A549 treated with DMSO at 1 μM for 4 hours (cell line): ENCODE data around the gene SMR3B. TPM values are rescaled to one million over a fixed set of nuclear protein-coding genes. Genes with fewer than 3 reads are reported as not detected.

ENCODE experiments used
- total RNA-seq: library from RNA; stranded (reverse); fragments of 200-300 nt; extraction: Qiagen RNA extraction; gene quantifications from 5 replicates; pipeline ENCODE4 v1.2.3, GENCODE V29; 2022; ENCODE audit warnings: low read depth

Gene SMR3B
- not detected in 5 replicates for total RNA-seq

DNA sequence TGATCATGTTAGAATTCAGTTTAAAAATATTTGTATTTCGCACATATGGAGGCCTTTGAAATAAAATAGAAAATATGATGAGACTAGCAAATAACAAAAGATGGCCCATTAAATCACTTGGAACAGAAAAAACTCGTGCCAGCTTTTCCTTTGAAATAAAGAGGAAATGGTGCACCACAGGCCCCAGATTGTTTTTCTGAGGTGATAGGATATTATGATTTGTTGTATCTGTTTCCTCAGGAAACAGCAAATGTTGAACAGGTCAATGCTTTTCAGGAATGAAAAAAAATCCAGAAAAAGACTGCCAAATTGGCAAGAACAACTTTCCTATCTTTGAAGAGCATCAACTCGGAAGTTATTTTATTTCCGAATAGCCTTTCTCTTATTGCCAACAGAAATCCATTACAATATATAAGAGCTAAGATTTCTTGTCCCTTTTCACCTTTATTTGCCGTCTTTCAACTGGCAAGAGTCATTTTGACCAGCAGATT lies at the start of gene SMR3B:
Gene SMR3B, plus strand, starts transcription at position 441 of the 491 bp plus-strand sequence. CDS start 1,380 bp downstream, outside the sequence.

DNA sequence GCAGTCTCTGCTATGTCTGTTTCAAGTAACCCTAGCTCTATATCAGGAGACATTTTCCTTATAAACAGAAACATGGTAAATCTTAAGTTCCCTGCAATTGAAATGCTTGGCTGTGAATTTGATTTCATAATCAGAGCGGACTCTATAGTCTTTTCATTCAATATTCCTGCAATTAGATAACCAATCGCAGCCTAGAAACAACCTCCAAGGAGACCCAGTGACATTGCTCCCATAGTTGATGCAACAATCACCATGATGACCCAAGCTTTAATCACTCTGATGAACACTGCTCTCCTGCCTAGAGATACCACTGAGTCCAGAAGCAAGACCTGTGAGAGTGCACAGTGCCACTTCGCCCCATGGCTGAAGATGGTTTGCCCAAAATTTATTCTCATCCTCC lies 48.2 kb upstream of the SMR3B start, which contains the start of gene CABS1:
Gene CABS1, plus strand, starts transcription at position 301 of the 400 bp plus-strand sequence. Its CDS starts 59 bp downstream, at position 360.

DNA sequence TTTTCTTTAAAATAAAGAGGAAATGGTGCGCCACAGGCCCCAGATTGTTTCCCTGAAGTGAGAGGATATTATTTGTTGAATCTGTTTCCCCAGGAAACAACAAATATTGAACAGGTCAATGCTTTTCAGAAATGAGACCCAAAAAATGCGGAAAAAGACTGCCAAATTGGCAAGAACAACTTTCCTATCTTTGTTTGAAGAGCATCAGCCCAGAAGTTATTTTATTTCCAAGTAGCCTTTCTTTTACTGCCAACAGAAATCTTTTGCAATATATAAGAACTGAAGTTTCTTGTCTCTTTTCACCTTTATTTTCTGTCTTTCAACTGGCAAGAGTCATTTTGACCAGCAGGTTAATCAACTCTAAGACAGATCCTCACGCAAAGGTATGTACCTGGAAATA lies 22.5 kb upstream of the SMR3B start, which contains the start of gene SMR3A:
Gene SMR3A, plus strand, starts transcription at position 301 of the 400 bp plus-strand sequence. CDS start 1,356 bp downstream, outside the sequence.

DNA sequence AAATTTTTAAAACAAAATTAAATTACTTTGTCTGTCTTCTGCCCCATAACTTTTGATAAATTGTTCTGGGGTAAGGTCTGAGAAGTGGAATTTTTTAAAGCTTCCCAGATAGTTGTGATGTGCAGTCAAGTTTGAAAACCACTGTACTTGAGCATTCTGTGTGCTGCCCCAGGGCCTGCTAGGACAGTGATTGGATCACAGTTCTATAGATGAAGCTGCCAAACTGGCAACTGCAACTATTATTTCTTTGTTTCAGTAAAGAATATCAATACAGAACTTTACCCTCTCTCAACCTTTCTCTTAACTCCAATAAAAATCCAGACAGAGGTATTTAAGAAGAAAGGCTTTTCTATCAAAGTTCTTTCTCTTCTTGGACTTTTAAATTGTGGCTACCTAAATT lies 14.6 kb downstream of the SMR3B start, which contains the start of gene OPRPN:
Gene OPRPN, plus strand, starts transcription at position 361 of the 400 bp plus-strand sequence. CDS start 1,346 bp downstream, outside the sequence.

Other genes starting within 250 kb of the SMR3B start
- gene PRR27, start 228.9 kb upstream of the SMR3B start, total RNA-seq: not detected in 5 replicates
- gene ODAM, start 187.4 kb upstream of the SMR3B start, total RNA-seq: not detected in 5 replicates
- gene FDCSP, start 157.0 kb upstream of the SMR3B start, total RNA-seq: not detected in 5 replicates
- gene CSN3, start 140.5 kb upstream of the SMR3B start, total RNA-seq: not detected in 5 replicates
- not detected in 5 replicates for gene CABS1, start 48.1 kb upstream of the SMR3B start, total RNA-seq
- gene SMR3A, start 22.4 kb upstream of the SMR3B start, total RNA-seq: not detected in 5 replicates
- not detected in 5 replicates for gene OPRPN, start 14.8 kb downstream of the SMR3B start, total RNA-seq
- gene MUC7, start 89.1 kb downstream of the SMR3B start, total RNA-seq: not detected in 5 replicates
- 0.09 to 0.22 TPM in 2 of 5 replicates, not detected in the others for gene AMTN, start 135.4 kb downstream of the SMR3B start, total RNA-seq
- gene AMBN, start 209.1 kb downstream of the SMR3B start, total RNA-seq: not detected in 5 replicates
- 0.01 TPM in 1 of 5 replicates, not detected in the others for gene ENAM, start 245.6 kb downstream of the SMR3B start, total RNA-seq